Dendritic cell treated with granulocyte-macrophage colony-stimulating factor and Interleukin-4, amounts not matched to agents 40 ng/mL and 50 ng/mL, for 4 days (primary cell): Measurements from ENCODE around the gene KRT77.

Experiments used
- H3K27ac Mint-ChIP-seq: one replicate; pipeline ENCODE4 v1.8.0; 2022; ENCODE audit warnings: mild to moderate bottlenecking, mixed read lengths
- H3K27me3 Mint-ChIP-seq: one replicate; pipeline ENCODE4 v1.8.0; 2022; ENCODE audit warnings: mild to moderate bottlenecking, mixed read lengths
- H3K36me3 Mint-ChIP-seq: one replicate; pipeline ENCODE4 v1.8.0; 2022; ENCODE audit warnings: low read depth, mixed read lengths
- H3K4me1 Mint-ChIP-seq: one replicate; pipeline ENCODE4 v1.8.0; 2022; ENCODE audit warnings: low read depth, mixed read lengths
- H3K4me3 Mint-ChIP-seq: one replicate; pipeline ENCODE4 v1.8.0; 2022; ENCODE audit warnings: mild to moderate bottlenecking, moderate library complexity, mixed read lengths
- H3K9me3 Mint-ChIP-seq: one replicate; pipeline ENCODE4 v1.8.0; 2022; ENCODE audit warnings: mixed read lengths
- intact Hi-C: fragments of 100-400 bp; cut with micrococcal nuclease; formaldehyde crosslinking; loops from one replicate; pipeline ENCODE4 v1.15.0; 2022

KRT77 gene

GRCh38 chr12:52735106-52735505 lies 31.8 kb upstream of the KRT77 start:
- H3K4me3 Mint-ChIP-seq, result no peak overlapping the region
- peaks cover 8% of the 10 kb centered on the region for H3K27me3 Mint-ChIP-seq
- H3K4me1 Mint-ChIP-seq, result no peaks in the 10 kb centered on the region
- no peaks in the 10 kb centered on the region for H3K36me3 Mint-ChIP-seq
- no peak overlapping the region for H3K27ac Mint-ChIP-seq
- intact Hi-C loops, result no loop called here
- no peaks in the 10 kb centered on the region for H3K9me3 Mint-ChIP-seq

GRCh38 chr12:52730793-52731192 lies 27.5 kb upstream of the KRT77 start:
- Mint-ChIP-seq H3K27me3 (peaks cover 14% of the 10 kb centered on the region), H3K36me3 (no peaks in the 10 kb centered on the region), H3K9me3 (no peaks in the 10 kb centered on the region), H3K4me1 (no peaks in the 10 kb centered on the region), H3K27ac (no peak overlapping the region), H3K4me3 (no peak overlapping the region)
- intact Hi-C loops, result no loop called here

GRCh38 chr12:52730383-52730782 lies 27.1 kb upstream of the KRT77 start:
- Mint-ChIP-seq H3K4me1 (no peaks in the 10 kb centered on the region), H3K36me3 (no peaks in the 10 kb centered on the region), H3K4me3 (no peak overlapping the region), H3K27ac (no peak overlapping the region), H3K27me3 (peaks cover 14% of the 10 kb centered on the region), H3K9me3 (no peaks in the 10 kb centered on the region)
- intact Hi-C loops, result no loop called here

GRCh38 chr12:52729147-52729546 lies 25.8 kb upstream of the KRT77 start:
- Mint-ChIP-seq H3K27ac (no peak overlapping the region), H3K4me1 (no peaks in the 10 kb centered on the region), H3K9me3 (no peaks in the 10 kb centered on the region), H3K4me3 (no peak overlapping the region), H3K27me3 (peaks cover 11% of the 10 kb centered on the region), H3K36me3 (no peaks in the 10 kb centered on the region)
- intact Hi-C loops, result no loop called here

- Mint-ChIP-seq H3K9me3 (no peaks in the 10 kb centered on the region), H3K4me3 (no peak overlapping the region), H3K27ac (no peak overlapping the region), H3K4me1 (no peaks in the 10 kb centered on the region), H3K27me3 (peaks cover 11% of the 10 kb centered on the region), H3K36me3 (no peaks in the 10 kb centered on the region)
- intact Hi-C loops, result no loop called here
Observed at GRCh38 chr12:52728374-52728773, 25.1 kb upstream of the KRT77 start.

- H3K36me3 Mint-ChIP-seq, result no peaks in the 10 kb centered on the region
- no peak overlapping the region for H3K27ac Mint-ChIP-seq
- H3K4me3 Mint-ChIP-seq, result no peak overlapping the region
- H3K27me3 Mint-ChIP-seq, result peaks cover 13% of the 10 kb centered on the region
- no peaks in the 10 kb centered on the region for H3K9me3 Mint-ChIP-seq
- no peaks in the 10 kb centered on the region for H3K4me1 Mint-ChIP-seq
- intact Hi-C loops, result no loop called here
Observed at GRCh38 chr12:52727037-52727436, 23.7 kb upstream of the KRT77 start.

- H3K4me1 Mint-ChIP-seq, result no peaks in the 10 kb centered on the region
- H3K27me3 Mint-ChIP-seq, result peaks cover 13% of the 10 kb centered on the region
- H3K36me3 Mint-ChIP-seq, result no peaks in the 10 kb centered on the region
- intact Hi-C loops, result no loop called here
- H3K27ac Mint-ChIP-seq, result no peak overlapping the region
- H3K9me3 Mint-ChIP-seq, result no peaks in the 10 kb centered on the region
- H3K4me3 Mint-ChIP-seq, result no peak overlapping the region
Observed at GRCh38 chr12:52726451-52726850, 23.1 kb upstream of the KRT77 start.

GRCh38 chr12:52724384-52724783 lies 21.1 kb upstream of the KRT77 start:
- Mint-ChIP-seq H3K27ac (no peak overlapping the region), H3K9me3 (no peaks in the 10 kb centered on the region), H3K27me3 (peaks cover 11% of the 10 kb centered on the region), H3K4me3 (no peak overlapping the region), H3K36me3 (no peaks in the 10 kb centered on the region), H3K4me1 (no peaks in the 10 kb centered on the region)
- intact Hi-C loops, result no loop called here

GRCh38 chr12:52722680-52723079 lies 19.4 kb upstream of the KRT77 start:
- H3K27me3 Mint-ChIP-seq, result peaks cover 11% of the 10 kb centered on the region
- intact Hi-C loops, result no loop called here
- H3K4me1 Mint-ChIP-seq, result no peaks in the 10 kb centered on the region
- H3K36me3 Mint-ChIP-seq, result no peaks in the 10 kb centered on the region
- H3K27ac Mint-ChIP-seq, result no peak overlapping the region
- H3K9me3 Mint-ChIP-seq, result no peaks in the 10 kb centered on the region
- H3K4me3 Mint-ChIP-seq, result no peak overlapping the region

- Mint-ChIP-seq H3K36me3 (no peaks in the 10 kb centered on the region), H3K27me3 (peaks cover 7% of the 10 kb centered on the region), H3K9me3 (no peaks in the 10 kb centered on the region), H3K4me1 (no peaks in the 10 kb centered on the region), H3K4me3 (no peak overlapping the region), H3K27ac (no peak overlapping the region)
- intact Hi-C loops, result no loop called here
Observed at GRCh38 chr12:52721838-52722470, 18.6 kb upstream of the KRT77 start.

GRCh38 chr12:52720365-52720886 lies 17.1 kb upstream of the KRT77 start:
- Mint-ChIP-seq H3K27ac (no peak overlapping the region), H3K36me3 (no peaks in the 10 kb centered on the region), H3K4me1 (no peaks in the 10 kb centered on the region), H3K4me3 (no peak overlapping the region), H3K27me3 (peaks cover 20% of the 10 kb centered on the region), H3K9me3 (no peaks in the 10 kb centered on the region)
- intact Hi-C loops, result no loop called here

- H3K27ac Mint-ChIP-seq, result no peak overlapping the region
- intact Hi-C loops, result no loop called here
- H3K4me3 Mint-ChIP-seq, result no peak overlapping the region
- peaks cover 47% of the 10 kb centered on the region for H3K27me3 Mint-ChIP-seq
- H3K36me3 Mint-ChIP-seq, result no peaks in the 10 kb centered on the region
- peaks cover 8% of the 10 kb centered on the region for H3K4me1 Mint-ChIP-seq
- no peaks in the 10 kb centered on the region for H3K9me3 Mint-ChIP-seq
Observed at GRCh38 chr12:52716061-52716460, 12.7 kb upstream of the KRT77 start.

- peaks cover 8% of the 10 kb centered on the region for H3K4me1 Mint-ChIP-seq
- peaks cover 46% of the 10 kb centered on the region for H3K27me3 Mint-ChIP-seq
- H3K4me3 Mint-ChIP-seq, result no peak overlapping the region
- H3K27ac Mint-ChIP-seq, result no peak overlapping the region
- H3K36me3 Mint-ChIP-seq, result no peaks in the 10 kb centered on the region
- intact Hi-C loops, result no loop called here
- H3K9me3 Mint-ChIP-seq, result no peaks in the 10 kb centered on the region
Observed at GRCh38 chr12:52715416-52715815, 12.1 kb upstream of the KRT77 start.

- Mint-ChIP-seq H3K9me3 (no peaks in the 10 kb centered on the region), H3K4me3 (no peak overlapping the region), H3K27ac (no peak overlapping the region)
Observed at GRCh38 chr12:52714887-52715281, 11.6 kb upstream of the KRT77 start.

More at GRCh38 chr12:52714887-52715281, 11.6 kb upstream of the KRT77 start:
- H3K36me3 Mint-ChIP-seq, result no peaks in the 10 kb centered on the region
- peaks cover 8% of the 10 kb centered on the region for H3K4me1 Mint-ChIP-seq
- H3K27me3 Mint-ChIP-seq, result peaks cover 45% of the 10 kb centered on the region
- intact Hi-C loops, result no loop called here
